GM19463 (cell line): ENCODE results near the gene TAF15.

Experiments
- ATAC-seq: cut with Tn5 transposase; IDR thresholded peaks from one replicate; pipeline ENCODE4 v1.9.1; 2021; ENCODE audit warnings: mild to moderate bottlenecking, moderate library complexity; ENCODE audit not compliant: unreplicated experiment

TAF15 gene

GRCh38 chr17:35870906-35871819 is 61.9 kb downstream of the TAF15 start:
- ATAC-seq = no peak

DNA sequence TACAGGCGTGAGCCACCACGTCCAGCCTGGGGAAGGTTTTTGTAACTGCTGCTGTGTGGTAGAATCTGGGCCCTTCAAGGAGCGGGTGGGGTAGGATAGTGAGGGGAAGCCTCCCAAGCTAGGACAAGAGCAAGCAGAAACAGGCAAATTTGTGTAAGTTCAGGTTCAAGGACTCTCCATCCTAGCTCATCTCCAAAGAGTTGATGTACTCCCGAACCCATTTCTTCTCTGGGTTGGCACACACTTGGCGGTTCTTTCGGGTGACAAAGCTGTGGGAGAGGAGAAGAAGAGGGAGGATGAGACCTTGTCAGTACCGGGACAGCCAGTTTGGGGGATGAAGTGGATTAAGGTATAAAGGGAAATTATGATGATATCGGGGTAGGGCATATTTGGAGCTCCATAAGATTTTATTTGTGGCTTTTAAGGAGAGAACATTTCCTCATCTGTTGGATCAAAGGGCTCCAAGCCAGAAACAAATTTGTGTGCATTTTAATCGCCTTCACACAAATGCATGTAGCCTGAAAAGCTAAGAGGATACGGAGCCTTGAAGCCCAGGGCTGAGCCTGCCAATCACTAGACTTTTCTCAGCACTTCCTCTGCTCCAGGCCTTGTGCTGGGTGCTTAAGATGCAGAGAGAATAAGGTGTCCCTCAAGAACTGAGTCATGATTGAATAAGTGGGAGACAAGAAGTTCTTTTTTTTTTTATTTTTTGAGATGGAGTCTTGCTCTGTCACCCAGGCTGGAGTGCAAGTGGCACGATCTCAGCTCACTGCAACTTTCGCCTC is 63.1 kb downstream of the TAF15 start:
- ATAC-seq = no peak

- no peak for ATAC-seq
These were observed 66.0 kb downstream of the TAF15 start for GRCh38 chr17:35875072-35875799.

DNA sequence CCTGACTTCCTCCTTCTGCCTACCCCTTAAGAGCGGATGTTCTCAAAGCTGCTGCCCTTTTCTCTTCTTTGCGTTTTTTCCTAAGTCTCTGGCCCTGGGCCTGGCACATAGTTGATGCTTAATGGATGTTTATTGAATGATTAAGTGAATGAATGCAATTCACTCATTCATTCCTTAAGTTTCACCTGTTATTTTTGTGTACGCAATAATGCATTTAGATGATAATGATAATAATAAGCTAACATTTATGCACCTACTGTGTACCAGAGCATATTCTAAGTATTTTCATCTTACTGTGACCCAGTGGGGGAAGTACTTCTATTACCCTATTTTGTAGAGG is 66.5 kb downstream of the TAF15 start:
- ATAC-seq = no peak

- no peak for ATAC-seq
These were observed 67.2 kb downstream of the TAF15 start for GRCh38 chr17:35876534-35876933.

GRCh38 chr17:35877345-35878029 is 68.2 kb downstream of the TAF15 start:
- no peak for ATAC-seq

- no peak for ATAC-seq
These were observed 69.1 kb downstream of the TAF15 start for GRCh38 chr17:35878361-35878760.

DNA sequence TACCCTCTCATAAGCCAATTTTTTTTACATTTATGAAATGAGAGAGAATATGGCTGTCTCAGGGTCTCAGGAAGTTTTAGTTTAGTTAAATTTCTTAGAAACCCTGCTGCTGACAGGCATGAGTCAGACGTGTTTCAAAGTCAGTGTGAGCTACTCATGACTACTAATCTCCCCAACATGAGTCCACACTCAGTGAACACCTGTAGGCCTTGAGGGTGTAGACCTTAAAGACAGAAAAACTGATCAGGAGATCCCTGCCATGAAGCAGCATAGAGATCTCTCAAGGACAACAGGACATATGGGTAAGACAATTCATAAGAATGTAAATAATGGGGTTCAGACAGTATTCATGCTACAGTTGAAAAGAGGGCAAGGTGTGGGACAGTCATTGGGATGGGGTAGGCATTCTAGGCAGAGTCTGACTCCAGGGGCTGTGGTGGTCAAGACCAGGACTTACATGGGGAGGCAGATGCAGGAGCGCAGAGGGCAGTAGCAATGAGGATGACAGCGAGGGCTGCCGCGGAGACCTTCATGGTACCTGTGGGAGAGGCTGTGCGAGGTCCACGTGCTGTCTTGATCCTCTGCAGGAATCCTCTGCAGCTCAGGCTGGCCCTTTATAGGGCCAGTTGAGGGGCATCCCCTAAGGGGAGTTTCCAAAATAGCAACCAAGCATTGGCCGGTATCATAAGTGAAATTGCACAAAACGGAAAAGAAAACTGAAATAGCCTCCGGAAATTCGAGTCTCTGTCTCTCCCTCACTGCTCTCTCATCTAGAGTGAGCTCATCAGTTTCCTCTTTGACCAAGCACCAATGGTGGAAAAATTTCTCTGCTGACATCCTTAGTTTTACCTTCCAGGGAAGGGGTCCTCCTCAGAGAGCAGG is 70.7 kb downstream of the TAF15 start, which contains the start of gene CCL5:
Gene CCL5, minus strand, starts transcription at position 588 of the 882 bp plus-strand sequence.
- peak; percentile 88 for ATAC-seq

DNA sequence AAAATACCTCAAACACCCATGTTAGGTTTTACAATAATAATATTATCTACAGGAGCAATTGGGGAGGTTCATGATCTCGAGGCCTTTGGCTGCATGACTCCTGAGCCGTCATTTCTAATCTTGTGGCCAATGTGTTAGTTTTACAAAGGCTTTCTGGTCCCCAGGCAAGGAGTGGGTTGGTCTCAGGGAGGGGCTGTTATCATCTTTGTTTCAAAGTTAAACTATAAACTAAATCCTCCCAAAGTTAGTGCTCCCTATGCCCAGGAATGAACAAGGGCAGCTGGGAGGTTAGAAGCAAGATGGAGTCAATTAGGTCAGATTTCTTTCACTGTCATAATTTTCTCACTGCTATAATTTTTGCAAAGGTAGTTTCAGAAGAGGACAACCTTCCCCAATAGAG is 80.0 kb downstream of the TAF15 start:
- no peak for ATAC-seq

DNA sequence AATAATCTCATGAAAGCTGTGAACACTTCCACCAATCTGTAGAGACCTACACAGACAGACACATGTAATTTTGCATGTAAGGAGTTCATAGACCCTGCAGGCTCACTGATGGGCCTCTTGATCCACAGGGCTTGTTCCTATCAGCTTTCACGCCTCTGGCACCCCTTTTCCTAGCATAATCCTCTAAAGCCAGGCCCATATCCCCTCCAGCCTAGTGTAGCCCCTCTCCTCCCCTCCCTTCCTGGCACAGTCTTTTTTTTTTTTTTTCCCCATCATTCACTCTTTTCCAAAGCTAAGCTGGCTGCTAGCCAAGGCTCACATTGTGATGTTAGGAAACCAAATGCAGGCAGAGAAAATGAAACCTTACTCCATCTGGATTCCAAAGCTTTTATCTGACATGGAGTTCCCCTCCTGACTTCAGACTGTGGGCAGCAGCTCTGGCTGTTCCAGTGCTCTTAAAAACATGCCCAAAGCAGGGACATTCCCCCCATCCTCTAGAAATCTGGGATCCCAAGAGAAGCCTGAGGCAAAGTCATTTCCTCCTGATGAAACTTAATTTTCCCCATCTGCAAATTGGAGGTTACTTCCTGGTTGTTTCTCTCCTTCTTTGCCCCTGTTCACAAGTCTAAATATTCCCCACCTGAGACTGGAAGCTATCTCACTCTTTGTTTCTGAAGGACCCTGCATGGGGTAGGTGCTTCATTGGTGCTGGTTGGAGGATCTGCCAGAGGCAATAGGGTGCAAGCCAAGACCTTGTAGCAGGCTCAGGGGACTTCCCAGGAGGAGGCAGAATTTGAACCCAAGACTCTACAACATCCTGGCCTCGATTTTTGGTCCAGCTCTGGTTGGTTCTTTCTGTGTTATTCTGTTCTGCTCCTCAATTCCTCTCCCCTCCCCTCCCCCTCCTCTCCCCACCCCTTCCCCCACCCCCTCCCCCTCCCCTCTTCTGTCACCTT is 80.8 kb downstream of the TAF15 start:
- ATAC-seq = no peak

- ATAC-seq = no peak
These were observed 81.5 kb downstream of the TAF15 start for GRCh38 chr17:35890774-35891155.

- no peak for ATAC-seq
These were observed 82.0 kb downstream of the TAF15 start for GRCh38 chr17:35891269-35891668.

GRCh38 chr17:35892091-35893035 is 83.1 kb downstream of the TAF15 start:
- ATAC-seq = no peak

DNA sequence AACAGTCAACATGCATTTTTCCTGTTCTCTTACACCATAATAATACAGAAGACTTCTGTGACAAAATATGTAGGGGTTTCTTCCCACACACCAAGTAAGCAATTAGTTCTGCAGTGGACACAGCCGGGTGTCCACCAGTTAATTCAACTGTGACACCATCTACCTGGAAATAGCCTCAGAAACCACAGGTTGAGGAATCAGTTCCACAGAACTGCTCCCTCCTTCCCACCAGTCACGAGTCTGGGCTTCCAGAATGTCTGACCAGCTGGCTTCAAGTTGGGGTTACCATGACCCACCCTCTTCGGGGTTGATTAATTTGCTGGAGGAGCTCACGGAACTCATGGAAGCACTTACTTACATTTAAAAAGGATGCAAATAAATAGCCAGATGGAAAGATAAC is 84.5 kb downstream of the TAF15 start:
- ATAC-seq = no peak

GRCh38 chr17:35894206-35894605 is 84.9 kb downstream of the TAF15 start:
- no peak for ATAC-seq

DNA sequence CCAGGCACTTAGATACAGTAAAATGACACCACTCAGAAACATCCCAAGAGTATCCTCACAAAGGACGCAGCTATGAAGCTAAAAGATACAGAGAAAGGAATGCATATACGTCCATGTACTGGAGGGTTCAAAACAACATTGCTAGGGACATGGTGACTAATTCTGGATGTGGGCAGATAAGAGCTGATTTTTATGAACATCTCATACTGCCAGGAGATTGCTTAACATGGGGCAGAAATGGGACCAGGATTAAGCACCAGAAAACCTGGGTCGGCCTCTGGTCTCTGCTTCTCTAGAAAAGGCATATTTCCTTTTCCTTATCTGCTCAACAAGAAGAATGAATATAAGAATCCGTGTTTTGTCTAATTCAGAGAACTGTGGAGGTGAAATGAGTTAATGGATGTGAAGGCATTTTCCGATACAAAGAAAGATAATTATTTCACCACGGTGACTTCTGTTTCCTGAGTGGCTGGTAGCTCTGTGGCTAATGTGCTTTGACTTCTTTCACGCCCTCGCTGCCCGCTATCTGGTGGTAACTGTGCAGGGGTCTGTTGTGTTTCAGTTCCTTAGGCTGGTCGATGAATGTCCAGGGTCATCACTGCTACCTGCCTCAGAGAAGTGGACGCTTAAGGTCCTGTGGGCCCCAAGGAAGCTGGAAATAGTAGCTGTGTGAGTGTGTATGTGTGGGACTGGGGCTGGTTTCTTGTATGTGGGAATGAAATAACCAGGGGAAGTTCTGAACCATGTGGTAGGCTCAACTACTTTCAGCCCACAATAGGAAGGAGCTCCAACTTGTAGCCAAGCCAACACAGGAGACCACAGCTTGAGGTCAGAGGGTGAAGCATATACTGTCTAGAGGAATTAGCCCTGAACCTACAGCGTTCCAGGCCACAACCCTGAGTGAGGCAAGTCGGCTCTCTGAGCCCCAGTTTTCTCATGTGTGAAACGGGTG is 86.6 kb downstream of the TAF15 start:
- peak; percentile 71 for ATAC-seq
